Metanephros (tissue), 1 donor: ENCODE results near the gene SLC30A9. TPM values are rescaled to one million over a fixed set of nuclear protein-coding genes. Genes with fewer than 3 reads are reported as not detected.

Source experiments
- total RNA-seq: library from RNA; depleted of rRNA; stranded (reverse); fragments of >200 nt; gene quantifications from one replicate; pipeline ENCODE4 v1.2.3, GENCODE V29; 2014

The SLC30A9 gene
- 73.1 TPM for total RNA-seq

DNA sequence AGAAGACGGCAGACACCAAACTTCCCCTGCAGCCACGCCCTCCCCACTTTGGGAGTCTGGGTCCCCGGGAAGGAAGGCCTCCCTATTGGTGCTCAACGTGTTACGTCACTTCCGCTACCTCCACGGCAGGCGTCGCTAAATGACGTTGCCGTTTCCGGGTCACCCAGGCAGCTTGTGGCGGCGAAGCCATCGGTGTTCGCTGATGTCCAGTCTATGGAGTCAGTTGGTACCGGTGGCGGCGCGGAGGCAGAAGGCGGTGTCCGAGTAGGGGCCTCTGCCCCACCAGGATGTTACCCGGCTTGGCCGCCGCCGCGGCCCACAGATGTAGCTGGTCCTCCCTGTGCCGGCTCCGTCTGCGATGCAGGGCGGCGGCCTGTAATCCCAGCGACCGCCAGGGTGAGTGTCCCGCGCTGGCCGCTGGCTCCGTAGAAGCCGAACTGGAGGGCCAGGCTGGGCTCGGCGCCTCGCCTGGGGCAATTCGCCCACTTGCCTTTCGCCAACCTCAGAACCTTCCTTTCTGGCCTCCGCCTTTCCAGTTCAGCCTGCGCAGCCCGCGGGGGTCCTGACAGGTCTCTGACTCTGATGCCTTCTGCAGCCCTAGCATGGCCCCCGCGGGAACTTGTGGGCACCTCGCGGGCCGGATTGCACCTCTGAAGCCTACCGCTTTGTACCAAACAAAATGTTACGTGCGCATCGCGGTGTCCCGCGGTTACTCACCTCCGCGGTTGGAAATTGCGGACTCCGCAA, at the start of gene SLC30A9:
SLC30A9 (plus strand) TSS at position 166 of the 747 bp plus-strand sequence; CDS start at position 288, 122 bp downstream.

DNA sequence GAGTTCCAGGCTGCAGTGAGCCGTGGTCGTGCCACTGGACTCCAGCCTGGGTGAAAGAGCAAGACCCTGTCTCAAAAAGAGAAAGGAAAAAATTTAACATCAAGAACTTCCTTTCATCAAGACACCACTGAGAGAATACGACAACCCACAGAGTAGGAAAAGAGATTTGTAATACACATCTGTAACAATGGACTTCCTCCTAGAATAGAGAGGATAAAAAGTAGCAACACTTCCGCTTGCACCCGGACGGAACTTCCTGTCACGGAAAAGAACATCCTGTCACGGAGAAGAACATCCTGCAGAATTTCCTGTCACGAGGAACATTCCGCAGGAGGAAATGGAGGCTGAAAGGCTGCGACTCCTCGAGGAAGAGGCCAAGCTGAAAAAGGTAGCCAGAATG, 8.9 kb upstream of the SLC30A9 start, which contains the start of gene DCAF4L1:
DCAF4L1 (plus strand) TSS at position 301 of the 400 bp plus-strand sequence; CDS start at position 338, 37 bp downstream.

Other genes with a start within 250 kb of the SLC30A9 start
- 0.12 TPM for gene PHOX2B, start 241.8 kb upstream of the SLC30A9 start, total RNA-seq
- 68.5 TPM for gene TMEM33, start 55.1 kb upstream of the SLC30A9 start, total RNA-seq
- 0.12 TPM for gene DCAF4L1, start 8.8 kb upstream of the SLC30A9 start, total RNA-seq
- gene BEND4, start 162.1 kb downstream of the SLC30A9 start, total RNA-seq: 1.4 TPM